AG20443 (cell line): ENCODE measurements around the gene ZNF474.

Experiments
- DNase-seq: peaks from one replicate; pipeline ENCODE4 v3.0.0; 2012; ENCODE audit warnings: low spot score, mixed read lengths

The ZNF474 gene

GRCh38 chr5:122118356-122118948, 10.9 kb upstream of the ZNF474 start:
- DNase-seq, result no peak

GRCh38 chr5:122119205-122119604, 10.1 kb upstream of the ZNF474 start:
- no peak for DNase-seq

- DNase-seq, result no peak
These were observed 8.9 kb upstream of the ZNF474 start for GRCh38 chr5:122120493-122120892.

- DNase-seq, result peak; percentile 36
These were observed 8.4 kb upstream of the ZNF474 start for GRCh38 chr5:122120957-122121356.

DNA sequence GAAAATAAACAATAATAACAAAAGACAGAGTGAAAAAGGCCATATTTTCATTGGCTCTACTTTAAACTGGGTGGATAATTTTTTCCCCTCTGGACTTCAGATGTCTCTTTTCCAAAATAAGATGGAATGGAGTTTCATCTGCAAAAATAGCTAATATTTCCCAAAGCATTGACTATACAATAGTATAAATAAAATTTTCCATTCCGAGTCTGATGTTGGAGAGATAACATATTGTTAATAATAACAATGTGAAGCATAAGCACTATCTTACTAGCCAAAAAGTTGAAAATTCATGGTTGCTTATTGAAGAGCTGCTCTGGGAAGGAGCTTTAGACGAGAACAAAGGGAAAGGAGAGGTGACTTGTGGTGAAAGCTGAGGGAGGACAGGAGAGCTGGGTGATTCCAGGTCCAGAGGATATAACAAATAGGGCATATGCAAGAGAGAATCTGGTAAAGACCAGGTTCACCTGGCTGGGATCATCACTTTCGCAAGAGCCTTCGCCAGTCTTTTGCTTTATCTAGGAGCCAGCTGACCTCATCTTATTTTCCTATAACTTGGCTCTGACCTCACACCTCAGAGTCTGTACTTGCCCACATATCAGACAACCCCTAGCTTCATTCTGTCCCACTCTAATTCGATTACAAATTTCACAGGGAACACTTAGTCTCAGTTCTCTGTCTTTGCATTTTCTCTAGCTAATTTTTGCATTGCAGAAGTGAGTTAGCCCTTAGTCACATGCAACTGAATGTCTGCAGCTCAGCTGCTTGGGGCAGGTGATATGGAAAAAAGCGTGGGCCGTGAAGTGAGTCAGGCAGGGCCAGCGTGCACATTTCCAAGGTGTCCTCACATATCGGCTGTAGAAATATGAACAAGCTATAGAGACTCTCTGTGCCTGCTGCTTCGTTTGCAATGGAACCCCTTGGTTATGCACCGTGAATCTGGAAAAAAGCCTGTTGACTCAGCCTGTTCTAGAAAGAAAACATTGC, 7.6 kb upstream of the ZNF474 start:
- DNase-seq, result no peak

DNA sequence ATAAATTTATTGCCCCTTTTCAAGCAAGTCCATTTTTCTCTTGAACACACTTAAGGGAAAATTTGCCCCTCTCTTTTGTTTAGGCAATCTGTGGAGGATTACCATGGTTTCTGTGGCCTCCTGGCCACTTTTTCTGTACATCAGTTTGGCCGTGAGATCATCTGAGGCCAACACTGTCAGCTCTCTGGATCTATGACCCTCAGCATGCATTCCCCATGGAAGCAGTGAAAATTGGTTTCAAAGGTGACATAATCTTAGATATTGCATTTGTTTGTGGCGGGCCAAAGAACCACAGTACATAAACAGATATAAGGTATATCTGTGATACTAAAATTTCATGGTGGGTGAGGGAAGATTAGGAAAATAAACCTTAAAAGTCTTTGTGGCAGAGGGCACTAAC, 4.6 kb upstream of the ZNF474 start:
- DNase-seq, result no peak

DNA sequence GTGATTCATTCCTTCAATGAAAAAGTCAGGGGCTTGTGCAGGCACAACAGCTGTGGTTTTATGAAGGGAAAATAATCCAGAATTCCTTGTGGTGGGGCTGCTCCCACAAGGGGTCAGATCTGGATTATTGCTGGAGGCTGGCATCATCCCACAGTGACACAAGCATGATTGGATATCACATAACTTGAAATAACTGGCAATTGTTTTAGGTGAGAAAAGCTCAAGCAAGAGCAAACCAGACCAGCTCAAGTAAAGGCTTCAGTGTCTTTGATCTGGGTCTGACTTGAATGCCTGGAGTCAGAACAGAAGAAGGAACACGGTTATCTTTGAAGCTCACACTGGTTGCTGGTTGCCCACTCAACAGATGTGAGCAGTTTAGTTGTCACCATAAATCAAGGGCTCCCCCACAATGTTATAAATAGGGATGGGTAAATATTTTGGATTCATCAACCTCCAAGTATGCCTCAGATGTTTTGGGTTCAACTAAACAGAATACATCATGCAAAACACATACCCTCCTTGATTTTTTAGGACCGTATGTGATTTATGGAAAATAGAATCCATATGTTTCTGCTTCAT, 3.1 kb upstream of the ZNF474 start:
- DNase-seq, result peak; percentile 47

DNA sequence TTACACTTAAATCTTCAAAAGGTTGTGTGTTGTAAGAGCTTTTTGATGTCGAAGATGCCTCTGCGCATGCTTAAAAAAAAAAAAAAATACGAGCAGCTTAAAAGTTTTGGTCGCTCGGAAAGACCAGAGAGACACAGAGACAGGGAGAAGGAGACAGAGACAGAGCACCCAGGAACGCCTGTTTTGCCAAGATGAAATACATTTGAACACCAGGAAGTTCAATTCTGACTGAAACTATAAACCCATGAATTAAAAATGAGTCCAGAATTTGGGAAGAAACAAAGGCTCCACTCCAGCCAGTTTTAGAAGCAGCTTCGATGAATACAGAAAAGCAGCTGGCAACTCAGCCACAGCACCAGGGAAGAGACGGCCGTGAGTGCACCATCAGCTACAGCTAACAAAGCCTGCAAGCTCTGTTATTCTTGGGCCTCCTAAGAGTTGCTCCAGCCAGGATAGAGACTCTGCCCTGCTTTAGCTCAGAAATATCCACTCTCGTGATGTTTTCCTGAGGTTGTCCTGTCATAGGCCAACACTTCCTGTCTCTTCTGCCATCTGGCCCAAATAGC, 2.5 kb upstream of the ZNF474 start:
- DNase-seq, result peak; percentile 29

DNA sequence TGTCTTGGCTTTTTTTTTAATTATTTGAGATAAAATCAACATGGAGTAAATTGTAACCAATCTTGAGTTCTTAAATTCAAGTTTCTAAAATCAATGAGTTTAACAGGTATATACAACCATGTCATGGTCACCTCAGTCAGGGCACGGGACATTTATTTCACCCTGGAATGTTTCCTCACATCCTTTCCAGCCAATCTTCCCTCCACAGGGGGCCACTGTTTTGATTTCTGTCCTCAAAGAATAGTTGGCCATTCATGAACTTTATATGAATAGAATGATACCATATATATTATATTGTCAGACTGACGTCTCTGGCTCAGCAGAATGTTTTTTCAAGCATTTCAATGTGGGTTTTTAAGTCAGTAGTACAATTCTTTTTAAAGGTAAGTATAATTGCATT, 806 bp downstream of the ZNF474 start:
- DNase-seq, result no peak

DNA sequence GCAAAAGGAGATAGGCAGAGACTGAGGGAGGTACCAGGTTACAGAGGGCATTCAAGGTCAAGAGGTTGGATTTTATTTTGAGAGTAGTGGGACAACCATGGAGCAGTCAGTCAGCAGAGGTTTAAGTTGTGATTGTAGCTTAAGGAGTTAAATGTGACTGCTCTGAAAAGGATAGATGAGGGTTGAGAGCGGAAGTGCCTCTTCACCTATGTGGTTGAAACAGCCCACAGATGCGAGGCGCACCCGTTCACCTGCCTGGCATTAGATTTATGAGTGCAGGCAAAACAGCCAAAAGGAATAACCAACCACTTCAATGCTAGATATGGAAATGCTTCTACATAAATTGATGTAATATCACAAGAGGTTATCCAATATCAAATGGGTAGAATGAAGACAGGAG, 8.4 kb downstream of the ZNF474 start:
- DNase-seq, result no peak

DNA sequence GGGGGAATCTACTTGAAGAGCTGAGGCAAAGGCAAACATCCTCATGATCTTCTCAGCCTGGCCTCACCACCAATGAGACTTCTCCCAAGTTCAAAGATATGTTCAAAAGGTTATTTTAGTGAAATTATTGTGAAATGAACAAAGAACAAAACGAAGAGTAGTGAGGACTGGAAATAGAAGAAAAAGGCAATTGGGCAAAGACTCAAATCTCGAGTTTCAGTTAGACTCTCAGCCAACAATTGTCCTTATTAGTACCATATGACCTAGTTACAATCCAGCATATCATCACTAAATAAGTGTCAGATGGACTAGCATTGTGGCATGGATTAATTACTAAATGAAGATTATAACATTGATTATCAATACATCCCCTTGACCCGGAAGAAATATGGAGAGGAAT, 9.0 kb downstream of the ZNF474 start:
- DNase-seq, result no peak

- no peak for DNase-seq
These were observed 11.6 kb downstream of the ZNF474 start for GRCh38 chr5:122140900-122141299.

GRCh38 chr5:122141751-122142150, 12.4 kb downstream of the ZNF474 start:
- DNase-seq, result no peak

GRCh38 chr5:122142480-122143164, 13.3 kb downstream of the ZNF474 start:
- DNase-seq, result peak; percentile 70

GRCh38 chr5:122144236-122144635, 14.9 kb downstream of the ZNF474 start:
- DNase-seq, result peak; percentile 48

- DNase-seq, result no peak
These were observed 16.6 kb downstream of the ZNF474 start for GRCh38 chr5:122145906-122146305.

- no peak for DNase-seq
These were observed 20.2 kb downstream of the ZNF474 start for GRCh38 chr5:122149321-122150090.

- peak; percentile 22 for DNase-seq
These were observed 20.9 kb downstream of the ZNF474 start for GRCh38 chr5:122150215-122150614.

DNA sequence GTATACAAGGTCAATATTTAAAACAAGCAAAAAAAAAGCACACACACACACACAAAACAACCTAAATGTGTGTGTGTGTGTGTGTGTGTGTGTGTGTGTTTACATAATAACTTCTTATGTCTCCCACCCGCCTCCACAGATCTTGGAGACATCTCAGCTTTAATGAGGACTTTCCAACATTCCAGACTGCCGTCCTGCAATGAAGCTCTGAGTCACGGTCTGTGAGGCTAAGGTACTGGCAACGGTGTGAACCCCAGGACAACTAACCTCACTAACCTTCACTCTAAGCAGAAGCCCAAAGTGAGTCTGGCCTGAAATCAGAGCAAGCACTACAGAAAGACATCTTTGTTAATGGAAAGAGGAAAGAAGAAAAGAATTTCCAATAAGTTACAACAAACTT, 22.3 kb downstream of the ZNF474 start:
- DNase-seq, result peak; percentile 58

DNA sequence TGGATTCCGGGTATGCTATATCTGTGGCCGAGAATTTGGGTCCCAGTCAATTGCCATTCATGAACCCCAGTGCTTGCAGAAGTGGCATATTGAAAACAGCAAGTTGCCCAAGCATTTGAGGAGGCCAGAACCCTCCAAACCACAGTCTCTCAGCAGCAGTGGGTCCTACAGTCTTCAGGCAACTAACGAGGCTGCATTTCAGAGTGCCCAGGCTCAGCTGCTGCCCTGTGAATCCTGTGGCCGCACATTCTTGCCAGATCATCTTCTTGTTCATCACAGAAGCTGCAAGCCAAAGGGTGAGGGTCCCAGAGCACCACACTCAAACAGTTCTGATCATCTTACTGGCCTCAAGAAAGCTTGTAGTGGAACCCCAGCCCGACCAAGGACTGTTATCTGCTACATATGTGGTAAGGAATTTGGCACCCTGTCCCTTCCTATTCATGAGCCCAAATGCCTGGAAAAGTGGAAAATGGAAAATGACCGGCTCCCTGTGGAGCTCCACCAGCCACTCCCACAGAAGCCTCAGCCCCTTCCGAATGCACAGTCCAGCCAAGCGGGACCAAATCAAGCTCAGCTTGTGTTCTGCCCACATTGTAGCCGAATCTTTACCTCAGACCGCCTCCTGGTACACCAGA, 23.0 kb downstream of the ZNF474 start:
- DNase-seq, result peak; percentile 45

DNA sequence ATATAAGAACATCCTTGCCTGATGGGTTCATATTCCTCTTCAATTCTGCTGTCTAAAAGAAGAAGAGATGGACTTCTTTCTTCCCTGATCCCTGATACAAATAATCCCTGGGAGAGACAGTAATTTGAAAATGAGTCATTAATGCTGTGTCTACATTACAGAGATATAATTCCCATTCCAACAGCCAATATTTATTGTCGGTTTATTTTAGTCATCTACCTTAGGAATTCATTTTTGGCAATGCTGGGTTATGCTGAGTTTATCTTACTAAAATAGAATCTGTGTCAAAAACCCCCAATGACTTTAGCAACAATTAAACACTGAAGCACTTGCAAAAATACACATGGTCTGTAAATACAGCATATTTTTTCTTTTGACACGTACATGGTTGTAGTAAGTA, 23.9 kb downstream of the ZNF474 start:
- peak; percentile 61 for DNase-seq
